ENCODE measurements around the gene CIT. TPM values are rescaled to one million over a fixed set of nuclear protein-coding genes. Genes with fewer than 3 reads are reported as not detected.

Gene CIT
- total and polyA plus RNA-seq, 9 of the 15 experiments (the other 6 are each of a cell fraction or from before 2014, with no cell fraction given), result 1.1 to 46.7 (median 21.3) TPM

GRCh38 chr12:119669744-119670472 lies 207.2 kb downstream of the CIT start:
- BruUV-seq (replicated peaks), result TSS peak; percentile 23
- TF ChIP-seq FOXJ2 (tag; IDR thresholded peaks at IDR 0.05), result no peak
- peak in 1 of 3 experiments; percentile 27 for TF ChIP-seq YY1 (IDR thresholded peaks at IDR 0.05; ENCODE audit: borderline replicate concordance in 1 of 3, control insufficient read depth in 1 of 3, extremely low read depth in 1 of 3, insufficient read depth in 3 of 3, insufficient read length in 1 of 3, insufficient replicate concordance in 2 of 3, low read depth in 1 of 3, low read length in 2 of 3)
- 0 out of 2 replicates have a peak, but pooled peaks have one; percentile 3 for TF ChIP-seq TRIM28 (IDR thresholded peaks at IDR 0.05)
- TF ChIP-seq CHD2 (IDR thresholded peaks at IDR 0.05; ENCODE audit: low read depth, low read length), result no peak
- peak; percentile 50; the same call in 1 of the 2 replicates for TF ChIP-seq ZBTB7A (IDR thresholded peaks at IDR 0.05; ENCODE audit: borderline replicate concordance, control insufficient read depth, low read depth, low read length)
- TF ChIP-seq NCOA1 (IDR thresholded peaks at IDR 0.05; ENCODE audit: low read depth), result 0 out of 2 replicates have a peak, but pooled peaks have one; percentile 6
- no peak for TF ChIP-seq SNIP1 (IDR thresholded peaks at IDR 0.05; ENCODE audit: low read depth)
- TF ChIP-seq PCBP1 (IDR thresholded peaks at IDR 0.05; ENCODE audit: low read depth, low read length, poor library complexity, severe bottlenecking), result no peak
- 0 out of 2 replicates have a peak, but pooled peaks have one; percentile 28 for TF ChIP-seq POLR2AphosphoS2 (IDR thresholded peaks at IDR 0.05; ENCODE audit: low read length)
- no peak for TF ChIP-seq MXI1 (IDR thresholded peaks at IDR 0.05; ENCODE audit: low read depth, low read length)
- TF ChIP-seq ARNT (IDR thresholded peaks at IDR 0.05), result no peak
- no peak for TF ChIP-seq ZNF584 (CRISPR knock-in tag; IDR thresholded peaks at IDR 0.05; ENCODE audit: low read depth)
- no peak for TF ChIP-seq ZNF551 (CRISPR knock-in tag; IDR thresholded peaks at IDR 0.05)
- TF ChIP-seq CC2D1A (IDR thresholded peaks at IDR 0.05), result 0 out of 2 replicates have a peak, but pooled peaks have one; percentile 7
- TF ChIP-seq SMAD1 (IDR thresholded peaks at IDR 0.05; ENCODE audit: low read depth, low read length, partially characterized antibody), result peak; percentile 15
- TF ChIP-seq ZNF24 (IDR thresholded peaks at IDR 0.05), result no peak
- peak; percentile 52; the same call in 1 of the 2 replicates for TF ChIP-seq POLR2G (IDR thresholded peaks at IDR 0.05; ENCODE audit: low read depth, low read length)
- TF ChIP-seq HMG20A (CRISPR knock-in tag; conservative IDR thresholded peaks at IDR 0.05), result no peak
- TF ChIP-seq ZNF174 (CRISPR knock-in tag; IDR thresholded peaks at IDR 0.05), result no peak
- TF ChIP-seq MTA3 (IDR thresholded peaks at IDR 0.05; ENCODE audit: borderline replicate concordance), result 0 out of 2 replicates have a peak, but pooled peaks have one; percentile 0
- TF ChIP-seq NCOA6 (IDR thresholded peaks at IDR 0.05), result no peak
- TF ChIP-seq JUND (IDR thresholded peaks at IDR 0.05; ENCODE audit: borderline replicate concordance, low read depth, low read length), result no peak
- TF ChIP-seq JUND (tag; IDR thresholded peaks at IDR 0.05; ENCODE audit: borderline replicate concordance, low read depth, low read length), result 0 out of 3 replicates have a peak, but pooled peaks have one; percentile 13
- no peak for TF ChIP-seq CEBPB (tag; IDR thresholded peaks at IDR 0.05)
- TF ChIP-seq NUFIP1 (IDR thresholded peaks at IDR 0.05; ENCODE audit: partially characterized antibody), result no peak
- peak; percentile 23 for TF ChIP-seq CHD1 (IDR thresholded peaks at IDR 0.05; ENCODE audit: low read length)

More at GRCh38 chr12:119669744-119670472, 207.2 kb downstream of the CIT start:
- Histone ChIP-seq H2AFZ (ENCODE audit: low read depth, low read length) (no peak overlapping the region), H3K9me3 (replicated peaks; ENCODE audit: control insufficient read depth, insufficient read depth, low read depth, low read length) (no peaks in the 10 kb centered on the region), H3K27me3 (ENCODE audit: control insufficient read depth in 2 of 2, insufficient read depth in 2 of 2, low read length in 2 of 2) (no peaks in the 10 kb centered on the region), H3K4me3 (peak overlapping the region; percentile 81), H3K4me1 (replicated peaks in 1 of 2; ENCODE audit: control insufficient read depth in 2 of 2, insufficient read depth in 2 of 2, low read length in 2 of 2) (peaks cover 24 to 55% of the 10 kb centered on the region in 2 experiments), H3K36me3 (ENCODE audit: control insufficient read depth, insufficient read depth, low read length) (peaks cover 55% of the 10 kb centered on the region), H3K79me2 (ENCODE audit: control insufficient read depth, insufficient read depth, low read length) (peaks cover 71% of the 10 kb centered on the region), H3K4me2 (ENCODE audit: insufficient read depth, low read length) (peak overlapping the region; percentile 98), H3K27ac (ENCODE audit: extremely low read depth, low read depth, low read length) (peak overlapping the region; percentile 86), H3K9me1 (ENCODE audit: control insufficient read depth, insufficient read depth, low read length) (no peaks in the 10 kb centered on the region), H3K9ac (ENCODE audit: insufficient read depth in 1 of 2, low read depth in 2 of 2, low read length in 2 of 2) (peak overlapping the region; percentile 84 to 100), H4K20me1 (replicated peaks; ENCODE audit: control insufficient read depth, insufficient read depth, low read length) (no peaks in the 10 kb centered on the region)
- intact Hi-C loops (cut with micrococcal nuclease) (loop anchor here (10.0 kb wide), 1 partner anchor 235 kb away; no protein-coding TSS in a partner anchor), in situ Hi-C loops (cut with MboI) (no loop called here)
- 4% methylated on average over 11 of the region's 11 CpGs for whole genome bisulfite sequencing (ENCODE audit: insufficient coverage, low coverage, missing lambda C conversion rate)
- ATAC-seq (no peak), FAIRE-seq (no peak), DNase-seq (ENCODE audit: extremely low read depth in 1 of 4, low spot score in 3 of 4) (peak in 1 of 4 experiments; percentile 49)
- POLR2A ChIA-PET, result interaction anchor here (0.6 to 4.1 kb wide), 6 partner anchors 11 to 1065 kb away, joined by 3 to 44 read pairs (median 3); no protein-coding TSS in a partner anchor
- CTCF ChIA-PET (ENCODE audit: low intra/inter-chr PET ratio), result no interaction called here

All from K562 (cell line).